Measurements from ENCODE around the gene MTHFD1L. TPM values are rescaled to one million over a fixed set of nuclear protein-coding genes. Genes with fewer than 3 reads are reported as not detected.

The MTHFD1L gene
- total and polyA plus RNA-seq, 2 of the 4 experiments (the other 2 are of a cell fraction) = 43.5 to 53.2 TPM

DNA sequence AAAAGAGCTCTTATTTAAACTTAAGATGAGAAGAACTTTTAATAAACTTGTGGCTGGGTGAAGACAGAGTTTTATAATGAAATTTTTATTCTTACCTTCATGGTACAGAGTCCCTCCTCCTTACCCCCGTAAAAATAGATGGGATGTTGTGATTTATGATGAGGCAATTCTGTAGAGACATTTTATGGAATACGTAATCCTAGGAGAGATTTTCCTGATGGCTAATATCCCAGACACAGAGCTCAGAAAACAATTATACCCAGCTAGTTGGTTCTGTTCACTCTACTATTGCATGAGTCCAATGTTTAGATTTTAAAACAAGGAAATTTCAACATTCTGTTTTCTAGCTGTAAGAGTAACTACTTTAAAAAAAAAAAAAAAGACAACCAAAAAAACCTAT, 43.4 kb downstream of the MTHFD1L start:
- Histone ChIP-seq H3K36me3 (ENCODE audit: control insufficient read depth, insufficient read depth, low read length) (peaks cover 53% of the 10 kb centered on the region), H2BK20ac (ENCODE audit: low read depth, low read length) (no peak overlapping the region), H3K9me1 (ENCODE audit: insufficient read depth, low read length) (no peaks in the 10 kb centered on the region), H2BK15ac (ENCODE audit: low read depth, low read length) (no peak overlapping the region), H2BK5ac (ENCODE audit: low read depth, low read length, poor library complexity, severe bottlenecking) (no peak overlapping the region), H2BK120ac (ENCODE audit: low read depth, low read length) (no peak overlapping the region), H4K5ac (ENCODE audit: low read depth, low read length) (no peak overlapping the region), H2AFZ (replicated peaks; ENCODE audit: low read length, poor library complexity) (no peak overlapping the region), H3K4me3 (ENCODE audit: insufficient read depth, low read depth, low read length) (no peak overlapping the region), H4K20me1 (ENCODE audit: insufficient read depth, low read length) (no peaks in the 10 kb centered on the region), H3K4me1 (ENCODE audit: control insufficient read depth, insufficient read depth, low read length) (peaks cover 6% of the 10 kb centered on the region; the same call in 1 of the 2 replicates), H3K9me3 (ENCODE audit: control insufficient read depth, insufficient read depth, low read length) (no peaks in the 10 kb centered on the region), H3K79me1 (ENCODE audit: low read depth in 1 of 2, low read length in 2 of 2) (peaks cover 23 to 63% of the 10 kb centered on the region in 2 experiments), H4K91ac (ENCODE audit: insufficient read depth, low read depth, low read length) (no peak overlapping the region), H3K14ac (replicated peaks; ENCODE audit: low read depth, low read length) (no peak overlapping the region), H3K23ac (ENCODE audit: low read depth, low read length) (no peak overlapping the region), H2AK5ac (ENCODE audit: low read depth, low read length) (no peak overlapping the region), H2AK9ac (replicated peaks; ENCODE audit: low read depth, low read length, poor library complexity) (no peak overlapping the region), H3K27me3 (ENCODE audit: control insufficient read depth, insufficient read depth, low read length) (no peaks in the 10 kb centered on the region), H3K27ac (ENCODE audit: insufficient read depth, low read length) (peak overlapping the region; percentile 30; the same call in 1 of the 2 replicates), H4K8ac (ENCODE audit: low read depth in 2 of 2, low read length in 2 of 2) (no peak overlapping the region), H3K4me2 (ENCODE audit: low read depth, low read length) (no peak overlapping the region), H3K9ac (ENCODE audit: low read depth, low read length) (no peak overlapping the region), H3K4ac (ENCODE audit: low read depth, low read length) (no peak overlapping the region), H3K18ac (ENCODE audit: low read depth, low read length) (no peak overlapping the region; the same call in 1 of the 2 replicates), H3K56ac (ENCODE audit: extremely low read depth, insufficient read depth, low read length) (no peak overlapping the region)
- WGBS, 2 experiments (ENCODE audit: extremely low coverage in 2 of 2, insufficient read length in 1 of 2) = no CpG with 5 or more reads among the region's 2 CpGs
- BruUV-seq (replicated peaks) = no TSS peak
- dilution Hi-C loops (cut with HindIII; ENCODE audit: low sequenced_read_pairs, unreplicated experiment) (no loop called here), intact Hi-C loops (cut with micrococcal nuclease) (no loop called here), in situ Hi-C loops (cut with MboI; ENCODE audit: low sequenced_read_pairs) (no loop called here)
- CTCF ChIA-PET = interaction anchor here (0.6 to 1.1 kb wide), 3 partner anchors 14 to 415 kb away, joined by 3 to 4 read pairs (median 4); no protein-coding TSS in a partner anchor
- DNase-seq = no peak
- POLR2A ChIA-PET (ENCODE audit: unreplicated experiment) = no interaction called here
- no peak; the same call in 1 of the 2 replicates for ATAC-seq (ENCODE audit: low read depth)
- no peak for TF ChIP-seq POLR2A (IDR thresholded peaks at IDR 0.05; ENCODE audit: low read depth, low read length)
